AG08396 (cell line): Measurements from ENCODE around the gene DLST.

ENCODE experiments used
- DNase-seq: peaks from one replicate; pipeline ENCODE4 v3.0.0; 2012; ENCODE audit warnings: low spot score, mixed read lengths

The DLST gene

GRCh38 chr14:74940956-74941565 is 59.3 kb downstream of the DLST start:
- DNase-seq: no peak

- DNase-seq: peak; percentile 78
Observed at GRCh38 chr14:74941676-74942097, 60.0 kb downstream of the DLST start.

- DNase-seq: no peak
Observed at GRCh38 chr14:74942181-74942580, 60.5 kb downstream of the DLST start.

GRCh38 chr14:74942608-74943007 is 60.9 kb downstream of the DLST start:
- DNase-seq: no peak

- no peak for DNase-seq
Observed at GRCh38 chr14:74945261-74945851, 63.6 kb downstream of the DLST start.

- peak; percentile 91 for DNase-seq
Observed at GRCh38 chr14:74945852-74946658, 64.3 kb downstream of the DLST start.

GRCh38 chr14:74946659-74947281 is 65.1 kb downstream of the DLST start:
- DNase-seq: no peak

GRCh38 chr14:74947353-74948227 is 65.9 kb downstream of the DLST start:
- DNase-seq: no peak

GRCh38 chr14:74948228-74949175 is 66.8 kb downstream of the DLST start:
- DNase-seq: no peak

GRCh38 chr14:74949191-74949601 is 67.5 kb downstream of the DLST start:
- DNase-seq: no peak

- DNase-seq: no peak
Observed at GRCh38 chr14:74949859-74950573, 68.3 kb downstream of the DLST start.

GRCh38 chr14:74950795-74951442 is 69.2 kb downstream of the DLST start:
- no peak for DNase-seq

GRCh38 chr14:74951443-74952179 is 69.9 kb downstream of the DLST start:
- DNase-seq: no peak

GRCh38 chr14:74952180-74952665 is 70.5 kb downstream of the DLST start:
- no peak for DNase-seq

- DNase-seq: no peak
Observed at GRCh38 chr14:74952697-74953484, 71.2 kb downstream of the DLST start.
